ENCODE measurements around the gene CNGB1.
"Not testable (repeated sequence)": the region's sequence is repeated elsewhere in the genome, so short reads cannot be mapped to it uniquely, and the experiment has no call there.

Gene CNGB1

GRCh38 chr16:57867000-57867561 is 103.8 kb downstream of the CNGB1 start:
- DNase-seq (no peak), ATAC-seq (replicated peaks) (no peak)
- H3K27me3 Mint-ChIP-seq = peaks cover 12 to 17% of the 10 kb centered on the region in 2 donors
- H3K4me1 Mint-ChIP-seq = no peaks in the 10 kb centered on the region
- H3K27ac Mint-ChIP-seq = no peak overlapping the region
- no peaks in the 10 kb centered on the region for H3K36me3 Mint-ChIP-seq
- no peak overlapping the region for H3K4me3 Mint-ChIP-seq
- no peaks in the 10 kb centered on the region for H3K9me3 Mint-ChIP-seq

- H3K4me3 Mint-ChIP-seq = no peak overlapping the region
- H3K4me1 Mint-ChIP-seq = no peaks in the 10 kb centered on the region
- H3K36me3 Mint-ChIP-seq = no peaks in the 10 kb centered on the region
- no peak for DNase-seq
- H3K27ac Mint-ChIP-seq = no peak overlapping the region
- H3K9me3 Mint-ChIP-seq = no peaks in the 10 kb centered on the region
- peaks cover 9 to 14% of the 10 kb centered on the region in 2 donors for H3K27me3 Mint-ChIP-seq
- ATAC-seq (replicated peaks) = no peak
Observed at GRCh38 chr16:57866529-57866918, 104.4 kb downstream of the CNGB1 start.

GRCh38 chr16:57865746-57866528 is 105.0 kb downstream of the CNGB1 start:
- Mint-ChIP-seq H3K9me3 (no peaks in the 10 kb centered on the region), H3K36me3 (no peaks in the 10 kb centered on the region), H3K27me3 (peaks cover 9 to 18% of the 10 kb centered on the region in 2 donors), H3K4me1 (no peaks in the 10 kb centered on the region), H3K4me3 (no peak overlapping the region), H3K27ac (no peak overlapping the region)
- ATAC-seq (replicated peaks) = no peak
- DNase-seq = no peak

GRCh38 chr16:57863434-57864160 is 107.3 kb downstream of the CNGB1 start:
- H3K27ac Mint-ChIP-seq = no peak overlapping the region
- H3K4me1 Mint-ChIP-seq = no peaks in the 10 kb centered on the region
- no peaks in the 10 kb centered on the region for H3K9me3 Mint-ChIP-seq
- no peak for ATAC-seq (replicated peaks)
- no peak overlapping the region for H3K4me3 Mint-ChIP-seq
- no peaks in the 10 kb centered on the region for H3K36me3 Mint-ChIP-seq
- peaks cover 15 to 23% of the 10 kb centered on the region in 2 donors for H3K27me3 Mint-ChIP-seq
- no peak for DNase-seq

- no peak overlapping the region for H3K4me3 Mint-ChIP-seq
Observed at GRCh38 chr16:57862698-57863433, 108.1 kb downstream of the CNGB1 start.

GRCh38 chr16:57859331-57859730 is 111.6 kb downstream of the CNGB1 start:
- H3K4me3 Mint-ChIP-seq = no peak overlapping the region
- no peaks in the 10 kb centered on the region for H3K36me3 Mint-ChIP-seq
- H3K27ac Mint-ChIP-seq = no peak overlapping the region
- H3K27me3 Mint-ChIP-seq = peaks cover 22 to 24% of the 10 kb centered on the region in 2 donors
- ATAC-seq (replicated peaks) = no peak
- no peaks in the 10 kb centered on the region for H3K4me1 Mint-ChIP-seq
- no peak for DNase-seq
- peaks cover 4 to 6% of the 10 kb centered on the region in 2 donors for H3K9me3 Mint-ChIP-seq

More at GRCh38 chr16:57862698-57863433, 108.1 kb downstream of the CNGB1 start:
- H3K9me3 Mint-ChIP-seq = no peaks in the 10 kb centered on the region
- DNase-seq (no peak), ATAC-seq (replicated peaks) (no peak)
- H3K4me1 Mint-ChIP-seq = no peaks in the 10 kb centered on the region
- no peaks in the 10 kb centered on the region for H3K36me3 Mint-ChIP-seq
- H3K27me3 Mint-ChIP-seq = peaks cover 15 to 23% of the 10 kb centered on the region in 2 donors
- no peak overlapping the region for H3K27ac Mint-ChIP-seq

- no peak overlapping the region for H3K4me3 Mint-ChIP-seq
- ATAC-seq (replicated peaks) (no peak), DNase-seq (no peak)
- peaks cover 4 to 6% of the 10 kb centered on the region in 2 donors for H3K9me3 Mint-ChIP-seq
- no peaks in the 10 kb centered on the region for H3K36me3 Mint-ChIP-seq
- no peak overlapping the region for H3K27ac Mint-ChIP-seq
- H3K27me3 Mint-ChIP-seq = peaks cover 22 to 24% of the 10 kb centered on the region in 2 donors
- no peaks in the 10 kb centered on the region for H3K4me1 Mint-ChIP-seq
Observed at GRCh38 chr16:57858635-57859034, 112.3 kb downstream of the CNGB1 start.

GRCh38 chr16:57857991-57858390 is 112.9 kb downstream of the CNGB1 start:
- not testable (repeated sequence) for H3K9me3 Mint-ChIP-seq; H3K36me3 Mint-ChIP-seq; H3K4me3 Mint-ChIP-seq; ATAC-seq (replicated peaks); H3K4me1 Mint-ChIP-seq; H3K27ac Mint-ChIP-seq; DNase-seq
- H3K27me3 Mint-ChIP-seq = peaks cover 19% of the 10 kb centered on the region in 2 donors

GRCh38 chr16:57855188-57855587 is 115.7 kb downstream of the CNGB1 start:
- no peaks in the 10 kb centered on the region for H3K4me1 Mint-ChIP-seq
- H3K27ac Mint-ChIP-seq = no peak overlapping the region
- H3K4me3 Mint-ChIP-seq = no peak overlapping the region
- peaks cover 18 to 24% of the 10 kb centered on the region in 2 donors for H3K27me3 Mint-ChIP-seq
- DNase-seq = no peak
- H3K36me3 Mint-ChIP-seq = no peaks in the 10 kb centered on the region
- ATAC-seq (replicated peaks) = no peak
- peaks cover 4 to 6% of the 10 kb centered on the region in 2 donors for H3K9me3 Mint-ChIP-seq

- no peak for ATAC-seq (replicated peaks)
- Mint-ChIP-seq H3K4me3 (no peak overlapping the region), H3K36me3 (no peaks in the 10 kb centered on the region), H3K4me1 (no peaks in the 10 kb centered on the region), H3K27me3 (peaks cover 9 to 19% of the 10 kb centered on the region in 2 donors), H3K9me3 (peaks cover 0 to 4% of the 10 kb centered on the region in 2 donors), H3K27ac (no peak overlapping the region)
- DNase-seq = no peak
Observed at GRCh38 chr16:57852189-57852588, 118.7 kb downstream of the CNGB1 start.

GRCh38 chr16:57848181-57848580 is 122.7 kb downstream of the CNGB1 start:
- Mint-ChIP-seq H3K4me1 (no peaks in the 10 kb centered on the region), H3K36me3 (no peaks in the 10 kb centered on the region), H3K4me3 (no peak overlapping the region), H3K9me3 (no peaks in the 10 kb centered on the region), H3K27me3 (peaks cover 17 to 22% of the 10 kb centered on the region in 2 donors), H3K27ac (no peak overlapping the region)
- ATAC-seq (replicated peaks) (no peak), DNase-seq (no peak)

GRCh38 chr16:57846931-57847330 is 124.0 kb downstream of the CNGB1 start:
- H3K27ac Mint-ChIP-seq; H3K4me1 Mint-ChIP-seq; DNase-seq; ATAC-seq (replicated peaks); H3K9me3 Mint-ChIP-seq; H3K36me3 Mint-ChIP-seq; H3K4me3 Mint-ChIP-seq: not testable (repeated sequence)
- H3K27me3 Mint-ChIP-seq = peaks cover 15 to 16% of the 10 kb centered on the region in 2 donors

GRCh38 chr16:57846078-57846697 is 124.7 kb downstream of the CNGB1 start:
- H3K27me3 Mint-ChIP-seq = peaks cover 12 to 13% of the 10 kb centered on the region in 2 donors

GRCh38 chr16:57845115-57845514 is 125.8 kb downstream of the CNGB1 start:
- peaks cover 8 to 13% of the 10 kb centered on the region in 2 donors for H3K27me3 Mint-ChIP-seq
- no peak overlapping the region for H3K4me3 Mint-ChIP-seq
- DNase-seq (no peak), ATAC-seq (replicated peaks) (no peak)
- no peak overlapping the region for H3K27ac Mint-ChIP-seq
- H3K9me3 Mint-ChIP-seq = no peaks in the 10 kb centered on the region
- no peaks in the 10 kb centered on the region for H3K4me1 Mint-ChIP-seq
- H3K36me3 Mint-ChIP-seq = no peaks in the 10 kb centered on the region

More at GRCh38 chr16:57846078-57846697, 124.7 kb downstream of the CNGB1 start:
- DNase-seq (no peak), ATAC-seq (replicated peaks) (peak in 1 of 2 donors; percentile 21)
- Mint-ChIP-seq H3K4me1 (no peaks in the 10 kb centered on the region), H3K4me3 (no peak overlapping the region), H3K36me3 (no peaks in the 10 kb centered on the region), H3K27ac (no peak overlapping the region), H3K9me3 (no peaks in the 10 kb centered on the region)

Data from stimulated activated naive B cell treated with anti-CD40 and anti-IgM and Interleukin-4, amounts not matched to agents 10 μg/mL and 1 μg/mL and 100 μg/mL, for 72 hours (primary cell).